Neutrophil (primary cell): ENCODE data around the gene CPM.
"Not testable (repeated sequence)": the region's sequence is repeated elsewhere in the genome, so short reads cannot be mapped to it uniquely, and the experiment has no call there.

Source experiments
- H3K27ac ChIP-seq: fragments of 200-600 bp; sonication (generic); 2 replicates; pipeline ENCODE4 v1.5.1; 2016; ENCODE audit warnings: mild to moderate bottlenecking, moderate library complexity
- H3K27me3 ChIP-seq: fragments of 200-600 bp; sonication (generic); 2 replicates; pipeline ENCODE4 v1.6.0; 2016; ENCODE audit warnings: mild to moderate bottlenecking
- H3K36me3 ChIP-seq: fragments of 200-600 bp; sonication (generic); 2 replicates; pipeline ENCODE4 v1.5.1; 2017
- H3K4me1 ChIP-seq, 2 experiments: fragments of 200-600 bp in 1 of 2; sonication (generic) in 1 of 2; 1 replicate in 1 of 2; 2 replicates in 1 of 2; pipeline versions ENCODE4 v1.5.1 to v1.6.1; 2013 to 2016; ENCODE audit warnings: low read depth in 1 of 2, low read length in 1 of 2, mild to moderate bottlenecking in 1 of 2, moderate library complexity in 1 of 2; ENCODE audit not compliant: control insufficient read depth in 1 of 2, insufficient read depth in 1 of 2
- H3K4me3 ChIP-seq, 2 experiments: fragments of 200-600 bp in 1 of 2; sonication (generic) in 1 of 2; 1 replicate in 1 of 2; 2 replicates in 1 of 2; pipeline ENCODE4 v1.5.1; 2013 to 2016; ENCODE audit warnings: low read depth in 1 of 2, low read length in 1 of 2, mild to moderate bottlenecking in 1 of 2, moderate library complexity in 1 of 2
- H3K9me3 ChIP-seq: fragments of 200-600 bp; sonication (generic); 2 replicates; pipeline ENCODE4 v1.5.1; 2016
- CTCF ChIP-seq: fragments of 200-600 bp; sonication (generic); IDR thresholded peaks from 2 replicates; pipeline ENCODE4 v1.5.1; 2016; ENCODE audit warnings: antibody characterized with exemption

CPM gene

GRCh38 chr12:68803948-68804656 lies 128.9 kb downstream of the CPM start:
- no peak for TF ChIP-seq CTCF
- Histone ChIP-seq H3K4me3 (no peak overlapping the region), H3K27ac (peak overlapping the region; percentile 1), H3K4me1 (peaks cover 14 to 16% of the 10 kb centered on the region in 2 experiments), H3K9me3 (no peaks in the 10 kb centered on the region), H3K27me3 (no peaks in the 10 kb centered on the region), H3K36me3 (no peaks in the 10 kb centered on the region)

GRCh38 chr12:68802911-68803651 lies 129.9 kb downstream of the CPM start:
- peaks cover 10 to 11% of the 10 kb centered on the region in 2 experiments for H3K4me1 ChIP-seq
- H3K27me3 ChIP-seq, H3K36me3 ChIP-seq, H3K27ac ChIP-seq, H3K4me3 ChIP-seq, H3K9me3 ChIP-seq: not testable (repeated sequence)

- H3K4me1 ChIP-seq, H3K4me3 ChIP-seq, H3K9me3 ChIP-seq, H3K27ac ChIP-seq, H3K27me3 ChIP-seq, H3K36me3 ChIP-seq: not testable (repeated sequence)
Measured at GRCh38 chr12:68802372-68802745, 130.6 kb downstream of the CPM start.
